Stimulated activated naive CD8-positive, alpha-beta T cell treated with anti-CD3 and anti-CD28 coated beads, Interleukin-15, Interleukin-2, amounts not matched to agents 100 ng/mL and 50 ng/mL, for 24 hours (primary cell): ENCODE measurements around the gene NEK10.
"Not testable (repeated sequence)": the region's sequence is repeated elsewhere in the genome, so short reads cannot be mapped to it uniquely, and the experiment has no call there.

Source experiments
- H3K27ac Mint-ChIP-seq: one replicate; pipeline ENCODE4 v1.8.0; 2021; ENCODE audit warnings: mild to moderate bottlenecking, mixed read lengths
- H3K27me3 Mint-ChIP-seq: one replicate; pipeline ENCODE4 v1.8.0; 2021; ENCODE audit warnings: mixed read lengths
- H3K36me3 Mint-ChIP-seq: one replicate; pipeline ENCODE4 v1.8.0; 2021; ENCODE audit warnings: low read depth, mixed read lengths
- H3K4me1 Mint-ChIP-seq: one replicate; pipeline ENCODE4 v1.8.0; 2021; ENCODE audit warnings: low read depth, mixed read lengths
- H3K4me3 Mint-ChIP-seq: one replicate; pipeline ENCODE4 v1.8.0; 2021; ENCODE audit warnings: mild to moderate bottlenecking, mixed read lengths
- H3K9me3 Mint-ChIP-seq: one replicate; pipeline ENCODE4 v1.8.0; 2021; ENCODE audit warnings: mixed read lengths

Gene NEK10

GRCh38 chr3:27333843-27334242 is 35.3 kb downstream of the NEK10 start:
- Mint-ChIP-seq H3K9me3 (no peaks in the 10 kb centered on the region), H3K27me3 (no peaks in the 10 kb centered on the region), H3K27ac (no peak overlapping the region), H3K4me1 (no peaks in the 10 kb centered on the region), H3K4me3 (no peak overlapping the region), H3K36me3 (no peaks in the 10 kb centered on the region)

- H3K27me3 Mint-ChIP-seq, H3K4me1 Mint-ChIP-seq, H3K36me3 Mint-ChIP-seq, H3K9me3 Mint-ChIP-seq, H3K4me3 Mint-ChIP-seq, H3K27ac Mint-ChIP-seq: not testable (repeated sequence)
Measured at GRCh38 chr3:27328982-27329762, 40.0 kb downstream of the NEK10 start.

GRCh38 chr3:27326629-27327545 is 42.3 kb downstream of the NEK10 start:
- Mint-ChIP-seq H3K27ac (no peak overlapping the region), H3K4me1 (no peaks in the 10 kb centered on the region), H3K36me3 (no peaks in the 10 kb centered on the region), H3K27me3 (no peaks in the 10 kb centered on the region), H3K9me3 (peaks cover 4% of the 10 kb centered on the region), H3K4me3 (no peak overlapping the region)

- no peaks in the 10 kb centered on the region for H3K36me3 Mint-ChIP-seq
- H3K4me3 Mint-ChIP-seq = no peak overlapping the region
- peaks cover 4% of the 10 kb centered on the region for H3K9me3 Mint-ChIP-seq
- no peak overlapping the region for H3K27ac Mint-ChIP-seq
- no peaks in the 10 kb centered on the region for H3K4me1 Mint-ChIP-seq
- no peaks in the 10 kb centered on the region for H3K27me3 Mint-ChIP-seq
Measured at GRCh38 chr3:27326202-27326601, 43.0 kb downstream of the NEK10 start.

- Mint-ChIP-seq H3K36me3 (no peaks in the 10 kb centered on the region), H3K27ac (no peak overlapping the region), H3K4me3 (no peak overlapping the region), H3K9me3 (peaks cover 4% of the 10 kb centered on the region), H3K27me3 (no peaks in the 10 kb centered on the region), H3K4me1 (no peaks in the 10 kb centered on the region)
Measured at GRCh38 chr3:27325419-27325818, 43.8 kb downstream of the NEK10 start.

GRCh38 chr3:27324686-27325085 is 44.5 kb downstream of the NEK10 start:
- H3K4me1 Mint-ChIP-seq = no peaks in the 10 kb centered on the region
- no peak overlapping the region for H3K27ac Mint-ChIP-seq
- no peak overlapping the region for H3K4me3 Mint-ChIP-seq
- peaks cover 4% of the 10 kb centered on the region for H3K9me3 Mint-ChIP-seq
- H3K27me3 Mint-ChIP-seq = no peaks in the 10 kb centered on the region
- no peaks in the 10 kb centered on the region for H3K36me3 Mint-ChIP-seq

GRCh38 chr3:27323087-27323570 is 46.1 kb downstream of the NEK10 start:
- no peak overlapping the region for H3K4me3 Mint-ChIP-seq
- no peak overlapping the region for H3K27ac Mint-ChIP-seq
- no peaks in the 10 kb centered on the region for H3K36me3 Mint-ChIP-seq
- H3K4me1 Mint-ChIP-seq = no peaks in the 10 kb centered on the region
- no peaks in the 10 kb centered on the region for H3K9me3 Mint-ChIP-seq
- H3K27me3 Mint-ChIP-seq = no peaks in the 10 kb centered on the region

- no peak overlapping the region for H3K4me3 Mint-ChIP-seq
- no peaks in the 10 kb centered on the region for H3K9me3 Mint-ChIP-seq
- H3K36me3 Mint-ChIP-seq = no peaks in the 10 kb centered on the region
- H3K27me3 Mint-ChIP-seq = no peaks in the 10 kb centered on the region
- no peak overlapping the region for H3K27ac Mint-ChIP-seq
- H3K4me1 Mint-ChIP-seq = no peaks in the 10 kb centered on the region
Measured at GRCh38 chr3:27322634-27323033, 46.5 kb downstream of the NEK10 start.

GRCh38 chr3:27319847-27320526 is 49.2 kb downstream of the NEK10 start:
- H3K4me1 Mint-ChIP-seq = no peaks in the 10 kb centered on the region

GRCh38 chr3:27319304-27319703 is 49.9 kb downstream of the NEK10 start:
- Mint-ChIP-seq H3K27ac (no peak overlapping the region), H3K4me3 (no peak overlapping the region), H3K27me3 (no peaks in the 10 kb centered on the region), H3K36me3 (no peaks in the 10 kb centered on the region), H3K4me1 (no peaks in the 10 kb centered on the region), H3K9me3 (no peaks in the 10 kb centered on the region)

More at GRCh38 chr3:27319847-27320526, 49.2 kb downstream of the NEK10 start:
- H3K27me3 Mint-ChIP-seq = no peaks in the 10 kb centered on the region
- H3K36me3 Mint-ChIP-seq = no peaks in the 10 kb centered on the region
- H3K27ac Mint-ChIP-seq = no peak overlapping the region
- no peak overlapping the region for H3K4me3 Mint-ChIP-seq
- H3K9me3 Mint-ChIP-seq = no peaks in the 10 kb centered on the region

- Mint-ChIP-seq H3K9me3 (no peaks in the 10 kb centered on the region), H3K4me1 (no peaks in the 10 kb centered on the region), H3K4me3 (no peak overlapping the region), H3K36me3 (no peaks in the 10 kb centered on the region), H3K27me3 (no peaks in the 10 kb centered on the region), H3K27ac (no peak overlapping the region)
Measured at GRCh38 chr3:27317096-27317495, 52.1 kb downstream of the NEK10 start.

GRCh38 chr3:27315003-27315402 is 54.2 kb downstream of the NEK10 start:
- no peaks in the 10 kb centered on the region for H3K36me3 Mint-ChIP-seq
- H3K4me1 Mint-ChIP-seq = no peaks in the 10 kb centered on the region
- H3K9me3 Mint-ChIP-seq = no peaks in the 10 kb centered on the region
- H3K27me3 Mint-ChIP-seq = peaks cover 3% of the 10 kb centered on the region
- H3K4me3 Mint-ChIP-seq = no peak overlapping the region
- no peak overlapping the region for H3K27ac Mint-ChIP-seq

- Mint-ChIP-seq H3K36me3 (no peaks in the 10 kb centered on the region), H3K27me3 (peaks cover 3% of the 10 kb centered on the region), H3K9me3 (no peaks in the 10 kb centered on the region), H3K4me1 (no peaks in the 10 kb centered on the region), H3K4me3 (no peak overlapping the region), H3K27ac (no peak overlapping the region)
Measured at GRCh38 chr3:27312044-27312668, 57.0 kb downstream of the NEK10 start.

- no peaks in the 10 kb centered on the region for H3K4me1 Mint-ChIP-seq
- H3K27me3 Mint-ChIP-seq = peaks cover 3% of the 10 kb centered on the region
- H3K9me3 Mint-ChIP-seq = no peaks in the 10 kb centered on the region
- H3K36me3 Mint-ChIP-seq = no peaks in the 10 kb centered on the region
- no peak overlapping the region for H3K4me3 Mint-ChIP-seq
- H3K27ac Mint-ChIP-seq = no peak overlapping the region
Measured at GRCh38 chr3:27311400-27311799, 57.8 kb downstream of the NEK10 start.
